Activated CD4-positive, alpha-beta T cell treated with anti-CD3 and anti-CD28 coated beads, Interleukin-2, amount 10 ng/mL, durations not matched to agents 24 days and 14 days (primary cell): ENCODE results near the gene UBL4A. TPM values are rescaled to one million over a fixed set of nuclear protein-coding genes. Genes with fewer than 3 reads are reported as not detected.

Experiments
- DNase-seq: peaks from one replicate; pipeline ENCODE4 v3.0.0; 2022
- H3K27ac Mint-ChIP-seq: one replicate; pipeline ENCODE4 v1.8.0; 2022; ENCODE audit warnings: mild to moderate bottlenecking, mixed read lengths
- H3K27me3 Mint-ChIP-seq: one replicate; pipeline ENCODE4 v1.8.0; 2022; ENCODE audit warnings: mixed read lengths
- H3K36me3 Mint-ChIP-seq: one replicate; pipeline ENCODE4 v1.8.0; 2022; ENCODE audit warnings: low read depth, mild to moderate bottlenecking, mixed read lengths
- H3K4me1 Mint-ChIP-seq: one replicate; pipeline ENCODE4 v1.8.0; 2021; ENCODE audit warnings: mixed read lengths
- H3K4me3 Mint-ChIP-seq: one replicate; pipeline ENCODE4 v1.8.0; 2022; ENCODE audit warnings: mild to moderate bottlenecking, moderate library complexity, mixed read lengths
- H3K9me3 Mint-ChIP-seq: one replicate; pipeline ENCODE4 v1.8.0; 2021; ENCODE audit warnings: mixed read lengths
- intact Hi-C: fragments of 100-400 bp; cut with micrococcal nuclease; formaldehyde crosslinking; loops from one replicate; pipeline ENCODE4 v1.15.1; 2023
- total RNA-seq: library from RNA; stranded (reverse); gene quantifications from 2 replicates; pipeline ENCODE4 v1.2.3, GENCODE V29; 2022

The UBL4A gene
- total RNA-seq, 1 donor from 2014 or later, result 54.8 TPM

- peak within 1 kb of the TSS; percentile 93 for H3K4me3 Mint-ChIP-seq
- peak; percentile 89 for DNase-seq
- peak within 1 kb of the TSS; percentile 96 for H3K27ac Mint-ChIP-seq
- no peaks in the 10 kb centered on the region for H3K27me3 Mint-ChIP-seq
- H3K4me1 Mint-ChIP-seq, result peaks cover 6% of the 10 kb centered on the region
- H3K36me3 Mint-ChIP-seq, result peaks cover 15% of the 10 kb centered on the region
- intact Hi-C loops, result loop anchor here (1.0 kb wide), 1 partner anchor 21 kb away; the partner anchor contains the start of gene LAGE3
- H3K9me3 Mint-ChIP-seq, result no peaks in the 10 kb centered on the region
These were observed 28.1 kb downstream of the UBL4A start, which contains the start of gene PLXNA3 for GRCh38 chrX:154458116-154458953. PLXNA3 (plus strand) TSS chrX:154458281; CDS start chrX:154460184, 1,903 bp downstream.

GRCh38 chrX:154457491-154458115 is 28.8 kb downstream of the UBL4A start:
- Mint-ChIP-seq H3K27me3 (no peaks in the 10 kb centered on the region), H3K36me3 (peaks cover 22% of the 10 kb centered on the region), H3K9me3 (no peaks in the 10 kb centered on the region), H3K4me3 (peak overlapping the region; percentile 93), H3K27ac (peak overlapping the region; percentile 96), H3K4me1 (peaks cover 6% of the 10 kb centered on the region)
- peak; percentile 87 for DNase-seq
- intact Hi-C loops, result loop anchor here (1.0 kb wide), 1 partner anchor 22 kb away; the partner anchor contains the start of gene LAGE3

- no peaks in the 10 kb centered on the region for H3K27me3 Mint-ChIP-seq
- H3K9me3 Mint-ChIP-seq, result no peaks in the 10 kb centered on the region
- H3K4me3 Mint-ChIP-seq, result no peak overlapping the region
- H3K27ac Mint-ChIP-seq, result no peak overlapping the region
- peaks cover 4% of the 10 kb centered on the region for H3K4me1 Mint-ChIP-seq
- peaks cover 23% of the 10 kb centered on the region for H3K36me3 Mint-ChIP-seq
- intact Hi-C loops, result no loop called here
- DNase-seq, result no peak
These were observed 33.6 kb downstream of the UBL4A start for GRCh38 chrX:154452823-154453222.

GRCh38 chrX:154450312-154450711 is 36.1 kb downstream of the UBL4A start:
- no peak for DNase-seq
- H3K9me3 Mint-ChIP-seq, result no peaks in the 10 kb centered on the region
- no peaks in the 10 kb centered on the region for H3K4me1 Mint-ChIP-seq
- H3K27me3 Mint-ChIP-seq, result no peaks in the 10 kb centered on the region
- no peak overlapping the region for H3K4me3 Mint-ChIP-seq
- intact Hi-C loops, result no loop called here
- no peak overlapping the region for H3K27ac Mint-ChIP-seq
- H3K36me3 Mint-ChIP-seq, result peaks cover 31% of the 10 kb centered on the region

- DNase-seq, result no peak
- H3K4me1 Mint-ChIP-seq, result no peaks in the 10 kb centered on the region
- H3K27me3 Mint-ChIP-seq, result no peaks in the 10 kb centered on the region
- peaks cover 29% of the 10 kb centered on the region for H3K36me3 Mint-ChIP-seq
- no peak overlapping the region for H3K4me3 Mint-ChIP-seq
- no peak overlapping the region for H3K27ac Mint-ChIP-seq
- intact Hi-C loops, result no loop called here
- H3K9me3 Mint-ChIP-seq, result no peaks in the 10 kb centered on the region
These were observed 36.8 kb downstream of the UBL4A start for GRCh38 chrX:154449618-154450017.

- no peak overlapping the region for H3K27ac Mint-ChIP-seq
- peaks cover 23% of the 10 kb centered on the region for H3K36me3 Mint-ChIP-seq
- H3K27me3 Mint-ChIP-seq, result no peaks in the 10 kb centered on the region
- no peak overlapping the region for H3K4me3 Mint-ChIP-seq
- H3K9me3 Mint-ChIP-seq, result no peaks in the 10 kb centered on the region
- no peak for DNase-seq
- intact Hi-C loops, result no loop called here
- peaks cover 2% of the 10 kb centered on the region for H3K4me1 Mint-ChIP-seq
These were observed 37.9 kb downstream of the UBL4A start for GRCh38 chrX:154448484-154448883.

- H3K4me1 Mint-ChIP-seq, result peaks cover 6% of the 10 kb centered on the region
- H3K36me3 Mint-ChIP-seq, result peaks cover 19% of the 10 kb centered on the region
- H3K4me3 Mint-ChIP-seq, result no peak overlapping the region
- H3K27me3 Mint-ChIP-seq, result no peaks in the 10 kb centered on the region
- no peak for DNase-seq
- no peaks in the 10 kb centered on the region for H3K9me3 Mint-ChIP-seq
- intact Hi-C loops, result no loop called here
- peak overlapping the region; percentile 48 for H3K27ac Mint-ChIP-seq
These were observed 40.0 kb downstream of the UBL4A start for GRCh38 chrX:154446430-154446829.

GRCh38 chrX:154445776-154446175 is 40.6 kb downstream of the UBL4A start:
- Mint-ChIP-seq H3K27me3 (no peaks in the 10 kb centered on the region), H3K4me1 (peaks cover 8% of the 10 kb centered on the region), H3K4me3 (peak overlapping the region; percentile 52), H3K36me3 (peaks cover 22% of the 10 kb centered on the region), H3K9me3 (no peaks in the 10 kb centered on the region), H3K27ac (peak overlapping the region; percentile 48)
- DNase-seq, result no peak
- intact Hi-C loops, result no loop called here

GRCh38 chrX:154444755-154445246 is 41.6 kb downstream of the UBL4A start:
- intact Hi-C loops, result loop anchor here (1.0 to 5.0 kb wide), 2 partner anchors 14 to 32 kb away; partner anchors contain the start of gene LAGE3
- peak overlapping the region; percentile 55 for H3K4me3 Mint-ChIP-seq
- no peaks in the 10 kb centered on the region for H3K27me3 Mint-ChIP-seq
- peaks cover 25% of the 10 kb centered on the region for H3K36me3 Mint-ChIP-seq
- H3K27ac Mint-ChIP-seq, result no peak overlapping the region
- DNase-seq, result no peak
- H3K9me3 Mint-ChIP-seq, result no peaks in the 10 kb centered on the region
- H3K4me1 Mint-ChIP-seq, result peaks cover 8% of the 10 kb centered on the region

GRCh38 chrX:154443992-154444754 is 42.2 kb downstream of the UBL4A start, which contains the start of gene FAM50A:
FAM50A (plus strand) TSS chrX:154444141; CDS start chrX:154444236, 95 bp downstream.
- DNase-seq, result peak; percentile 93
- intact Hi-C loops, result loop anchor here (1.0 to 5.0 kb wide), 2 partner anchors 15 to 33 kb away; partner anchors contain the start of gene LAGE3
- Mint-ChIP-seq H3K27me3 (no peaks in the 10 kb centered on the region), H3K36me3 (peaks cover 25% of the 10 kb centered on the region), H3K4me1 (peaks cover 8% of the 10 kb centered on the region), H3K9me3 (no peaks in the 10 kb centered on the region), H3K27ac (peak within 1 kb of the TSS; percentile 80), H3K4me3 (peak within 1 kb of the TSS; percentile 80)

- Mint-ChIP-seq H3K27ac (peak overlapping the region; percentile 80), H3K4me1 (peaks cover 10% of the 10 kb centered on the region), H3K27me3 (no peaks in the 10 kb centered on the region), H3K36me3 (peaks cover 26% of the 10 kb centered on the region), H3K4me3 (peak overlapping the region; percentile 80), H3K9me3 (no peaks in the 10 kb centered on the region)
- no peak for DNase-seq
- intact Hi-C loops, result loop anchor here (5.0 kb wide), 1 partner anchor 34 kb away; the partner anchor contains the start of gene LAGE3
These were observed 42.9 kb downstream of the UBL4A start for GRCh38 chrX:154443479-154443910.

GRCh38 chrX:154441984-154442707 is 44.3 kb downstream of the UBL4A start:
- H3K27me3 Mint-ChIP-seq, result no peaks in the 10 kb centered on the region

More at GRCh38 chrX:154441984-154442707, 44.3 kb downstream of the UBL4A start:
- no peak for DNase-seq
- Mint-ChIP-seq H3K27ac (no peak overlapping the region), H3K9me3 (no peaks in the 10 kb centered on the region), H3K4me3 (no peak overlapping the region), H3K4me1 (peaks cover 14% of the 10 kb centered on the region), H3K36me3 (peaks cover 24% of the 10 kb centered on the region)
- intact Hi-C loops, result loop anchor here (5.0 kb wide), 1 partner anchor 35 kb away; the partner anchor contains the start of gene LAGE3
